ENCODE results near the gene CKAP5. TPM values are rescaled to one million over a fixed set of nuclear protein-coding genes. Genes with fewer than 3 reads are reported as not detected.

CKAP5 gene
- total RNA-seq, 4 donors from 2014 or later, result 27.2 to 37.0 (median 31.6) TPM

DNA sequence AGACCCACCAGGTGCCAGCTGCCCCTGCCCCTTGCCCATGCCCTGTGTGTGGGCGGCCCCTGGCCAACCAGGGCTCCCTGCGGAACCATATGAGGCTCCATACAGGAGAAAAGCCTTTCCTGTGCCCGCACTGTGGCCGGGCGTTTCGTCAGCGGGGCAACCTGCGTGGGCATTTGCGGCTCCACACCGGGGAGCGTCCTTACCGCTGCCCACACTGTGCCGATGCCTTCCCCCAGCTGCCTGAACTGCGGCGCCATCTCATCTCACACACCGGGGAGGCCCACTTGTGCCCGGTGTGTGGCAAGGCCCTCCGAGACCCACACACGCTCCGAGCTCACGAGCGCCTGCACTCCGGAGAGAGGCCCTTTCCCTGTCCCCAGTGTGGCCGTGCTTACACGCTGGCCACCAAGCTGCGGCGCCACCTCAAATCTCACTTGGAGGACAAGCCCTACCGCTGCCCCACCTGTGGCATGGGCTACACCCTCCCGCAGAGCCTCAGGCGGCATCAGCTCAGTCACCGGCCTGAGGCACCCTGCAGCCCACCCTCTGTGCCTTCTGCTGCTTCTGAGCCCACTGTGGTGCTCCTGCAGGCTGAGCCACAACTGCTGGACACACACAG lies 140.9 kb downstream of the CKAP5 start:
- DNase-seq (ENCODE audit: low spot score) (no peak), ATAC-seq (ENCODE audit: low FRiP score) (no peak)
- TF ChIP-seq CTCF (IDR thresholded peaks at IDR 0.05), result no peak

DNA sequence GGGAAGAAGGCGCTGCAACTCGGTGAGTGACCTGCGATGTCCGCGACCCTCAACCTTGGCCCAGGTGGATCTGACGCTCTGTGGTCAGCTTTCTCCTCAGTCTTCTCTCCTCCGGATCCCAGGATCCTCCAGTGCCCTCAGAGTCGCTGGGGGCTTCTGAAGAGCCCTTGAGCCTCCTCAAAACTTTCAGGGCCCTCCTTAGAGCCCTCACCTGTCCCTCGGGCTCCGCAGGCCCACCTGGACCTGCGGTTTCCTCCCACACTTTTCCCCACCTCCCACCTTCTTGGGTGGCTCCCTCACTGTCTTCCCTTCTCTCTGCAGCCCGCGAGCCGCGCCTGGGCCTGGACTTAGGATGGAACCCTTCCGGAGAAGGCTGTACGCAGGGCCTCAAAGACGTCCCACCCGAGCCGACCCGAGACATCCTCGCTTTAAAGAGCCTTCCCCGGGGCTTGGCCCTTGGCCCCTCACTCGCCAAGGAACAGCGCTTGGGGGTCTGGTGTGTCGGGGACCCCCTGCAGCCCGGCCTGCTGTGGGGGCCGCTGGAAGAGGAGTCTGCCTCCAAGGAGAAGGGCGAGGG lies 144.9 kb downstream of the CKAP5 start:
- ATAC-seq (ENCODE audit: low FRiP score) (no peak), DNase-seq (ENCODE audit: low spot score) (no peak)
- TF ChIP-seq CTCF (IDR thresholded peaks at IDR 0.05), result no peak

DNA sequence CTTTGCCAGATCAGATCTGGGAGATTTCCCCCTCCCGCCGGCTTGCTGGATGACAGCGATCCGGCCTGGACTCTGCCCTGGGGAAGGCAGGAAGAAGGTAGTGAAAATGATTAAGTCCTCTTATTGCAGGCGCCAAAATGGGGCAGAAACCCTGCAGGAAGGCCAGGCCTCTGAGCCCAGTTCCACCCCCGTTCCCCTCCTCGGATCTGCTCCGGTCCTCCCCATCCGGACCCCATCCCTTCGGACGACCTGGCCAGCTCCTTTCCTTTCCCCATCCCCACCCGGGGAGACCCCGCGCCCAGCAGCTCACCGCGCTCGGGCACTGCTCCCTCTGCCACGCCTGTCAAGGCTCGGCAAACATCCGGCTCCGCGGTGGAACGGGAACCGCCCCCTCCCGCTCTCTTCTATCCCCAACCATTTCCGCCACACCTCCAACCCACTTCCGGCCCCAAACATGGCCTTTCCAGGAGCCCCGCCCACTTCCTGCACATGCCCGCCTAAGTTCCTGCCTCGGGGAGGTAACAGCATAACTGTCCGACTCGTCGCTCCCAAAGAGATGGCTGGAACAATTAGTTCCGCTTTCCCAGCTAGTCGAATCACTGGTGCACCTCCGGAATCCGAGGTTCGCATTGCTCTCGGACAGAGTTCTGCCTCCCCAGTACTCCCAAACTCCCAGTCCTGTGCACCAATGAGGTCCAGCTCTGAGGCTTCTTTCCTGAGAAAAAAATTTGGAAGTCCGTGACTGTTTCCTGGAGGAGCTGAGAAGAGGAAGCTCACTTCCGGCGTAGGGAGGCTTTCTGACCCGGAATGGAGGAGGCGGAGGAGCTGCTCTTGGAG lies 145.6 kb downstream of the CKAP5 start, which contains the start of the genes ARHGAP1 and ZNF408:
TSS of gene ARHGAP1 (minus strand) at position 379 of the 837 bp plus-strand sequence. CDS start 4,512 bp downstream, outside the sequence.
TSS of gene ZNF408 (plus strand) at position 791 of the 837 bp plus-strand sequence. CDS start at position 808, 17 bp downstream.
- ATAC-seq (ENCODE audit: low FRiP score), result peak; percentile 98
- DNase-seq (ENCODE audit: low spot score), result peak; percentile 98
- TF ChIP-seq CTCF (IDR thresholded peaks at IDR 0.05), result no peak

- TF ChIP-seq CTCF (IDR thresholded peaks at IDR 0.05), result no peak
- DNase-seq (ENCODE audit: low spot score), result no peak
- no peak for ATAC-seq (ENCODE audit: low FRiP score)
These were observed 147.5 kb downstream of the CKAP5 start for GRCh38 chr11:46698597-46698996.

DNA sequence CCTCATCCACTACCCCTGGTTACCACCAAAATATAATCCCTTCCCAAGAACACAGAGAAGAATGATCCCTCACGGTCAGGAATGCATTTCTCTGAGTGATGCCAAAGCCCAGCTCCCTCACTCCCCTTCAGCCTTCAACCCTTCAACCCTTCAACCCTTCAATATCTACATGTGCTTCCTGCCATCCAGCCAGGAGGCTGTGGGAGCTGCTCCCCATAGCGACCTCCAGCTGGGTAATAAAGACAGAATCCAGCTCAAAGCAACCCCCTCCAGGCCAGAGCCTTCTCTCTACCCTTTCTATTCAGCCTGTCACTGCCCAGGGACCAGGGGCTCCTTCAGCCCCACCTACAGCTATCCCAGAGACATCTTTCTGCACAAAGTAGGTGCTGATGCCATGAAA lies 148.4 kb downstream of the CKAP5 start:
- ATAC-seq (ENCODE audit: low FRiP score) (no peak), DNase-seq (ENCODE audit: low spot score) (no peak)
- no peak for TF ChIP-seq CTCF (IDR thresholded peaks at IDR 0.05)

DNA sequence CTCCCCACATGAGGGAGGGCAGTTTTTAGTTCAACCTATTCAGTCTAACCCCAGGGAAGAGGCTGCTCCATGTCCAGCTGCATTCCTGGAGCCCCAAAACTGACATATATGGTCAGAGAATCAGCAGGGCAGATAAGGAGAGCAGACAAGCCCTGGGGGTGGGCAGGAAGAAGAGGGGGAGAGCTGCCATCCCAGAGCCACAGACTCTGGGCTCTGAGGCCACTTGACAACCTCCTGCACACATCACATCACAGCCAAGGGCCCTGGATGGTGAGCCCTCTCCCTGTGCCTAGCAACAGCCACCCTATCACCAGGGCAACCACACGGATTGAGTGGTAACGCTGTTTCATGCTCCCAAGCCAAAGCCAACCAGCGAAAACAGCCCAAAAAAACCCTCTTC lies 148.8 kb downstream of the CKAP5 start:
- DNase-seq (ENCODE audit: low spot score) (no peak), ATAC-seq (ENCODE audit: low FRiP score) (no peak)

More for the DNA sequence above, 148.8 kb downstream of the CKAP5 start:
- no peak for TF ChIP-seq CTCF (IDR thresholded peaks at IDR 0.05)
